ENCODE data around the gene ARHGEF4.

- TF ChIP-seq CTCF (conservative IDR thresholded peaks at IDR 0.05; ENCODE audit: low read length) (no peak), EZH2phosphoT487 (IDR thresholded peaks at IDR 0.05; ENCODE audit: borderline replicate concordance) (no peak)
Observed at GRCh38 chr2:130917006-130917688, 80.4 kb downstream of the ARHGEF4 start.

Data from Loucy (cell line).